DND-41 (cell line): ENCODE measurements around the gene RNF103.

Source experiments
- ATAC-seq: fragments of 200-7000 bp; cut with Tn5 transposase; 3 replicates; pipeline ENCODE4 v1.9.1; 2021; ENCODE audit warnings: low read depth; ENCODE audit not compliant: insufficient read depth
- DNase-seq: peaks from one replicate; pipeline ENCODE4 v3.0.0-alpha.2; 2020
- H2AFZ ChIP-seq: 2 replicates; pipeline ENCODE4 v1.6.0; 2012; ENCODE audit warnings: low read depth, low read length
- H3K27ac ChIP-seq: 2 replicates; pipeline ENCODE4 v1.5.1; 2012; ENCODE audit warnings: low read length, inconsistent platforms
- H3K27me3 ChIP-seq: fragments of 200-600 bp; sonication (generic); 2 replicates; pipeline ENCODE4 v1.6.0; 2012; ENCODE audit warnings: low read length, mild to moderate bottlenecking, inconsistent platforms; ENCODE audit not compliant: insufficient read depth, poor library complexity
- H3K36me3 ChIP-seq: 2 replicates; pipeline ENCODE4 v1.5.1; 2012; ENCODE audit warnings: low read length, inconsistent platforms; ENCODE audit not compliant: insufficient read depth
- H3K4me1 ChIP-seq: 2 replicates; pipeline ENCODE4 v1.5.1; 2012; ENCODE audit warnings: mild to moderate bottlenecking, low read length; ENCODE audit not compliant: insufficient read depth
- H3K4me2 ChIP-seq: 2 replicates; pipeline ENCODE4 v1.6.0; 2012; ENCODE audit warnings: mild to moderate bottlenecking, moderate library complexity, low read length, inconsistent platforms; ENCODE audit not compliant: insufficient read depth
- H3K4me3 ChIP-seq, 2 experiments: fragments of 200-600 bp in 1 of 2; shearing (Covaris generic) in 1 of 2; 2 replicates each; pipeline ENCODE4 v1.5.1; 2012 to 2016; ENCODE audit warnings: inconsistent platforms in 2 of 2, low read length in 2 of 2, mild to moderate bottlenecking in 2 of 2, low read depth in 1 of 2, moderate library complexity in 1 of 2
- H3K79me2 ChIP-seq: 2 replicates; pipeline ENCODE4 v1.6.0; 2012; ENCODE audit warnings: low read length, inconsistent platforms; ENCODE audit not compliant: insufficient read depth
- H3K9ac ChIP-seq: 2 replicates; pipeline ENCODE4 v1.6.0; 2012; ENCODE audit warnings: low read depth, mild to moderate bottlenecking, inconsistent platforms, low read length, moderate library complexity
- H3K9me3 ChIP-seq: 2 replicates; pipeline ENCODE4 v1.5.1; 2012; ENCODE audit warnings: low read length, moderate library complexity, mild to moderate bottlenecking, inconsistent platforms; ENCODE audit not compliant: insufficient read depth, severe bottlenecking
- H4K20me1 ChIP-seq: 2 replicates; pipeline ENCODE4 v1.6.0; 2012; ENCODE audit warnings: low read length; ENCODE audit not compliant: insufficient read depth
- CTCF ChIP-seq: IDR thresholded peaks from 2 replicates; pipeline ENCODE4 v1.5.1; 2012; ENCODE audit warnings: borderline replicate concordance, low read length, moderate library complexity, mild to moderate bottlenecking; ENCODE audit not compliant: poor library complexity, severe bottlenecking; ENCODE audit errors: extremely low read depth
- EZH2 ChIP-seq: IDR thresholded peaks from 3 replicates; pipeline ENCODE4 v1.6.1; 2012; ENCODE audit warnings: borderline replicate concordance, low read depth, mild to moderate bottlenecking, moderate library complexity, low read length, inconsistent platforms; ENCODE audit not compliant: severe bottlenecking

The RNF103 gene

GRCh38 chr2:86562485-86562921 lies 61.2 kb downstream of the RNF103 start:
- Histone ChIP-seq H3K27ac (peak overlapping the region; percentile 96), H3K9ac (peak overlapping the region; percentile 78), H3K4me2 (peak overlapping the region; percentile 74), H3K27me3 (no peaks in the 10 kb centered on the region), H3K4me1 (peaks cover 31% of the 10 kb centered on the region), H3K79me2 (peaks cover 55% of the 10 kb centered on the region), H3K36me3 (peaks cover 7% of the 10 kb centered on the region; the same call in 1 of the 2 replicates), H3K9me3 (no peaks in the 10 kb centered on the region), H2AFZ (peak overlapping the region; percentile 84), H4K20me1 (no peaks in the 10 kb centered on the region), H3K4me3 (peak overlapping the region; percentile 75 to 77)
- DNase-seq (no peak), ATAC-seq (no peak)
- no peak for TF ChIP-seq EZH2
- no peak for TF ChIP-seq CTCF

- Histone ChIP-seq H3K79me2 (peaks cover 86% of the 10 kb centered on the region), H3K4me1 (peaks cover 19% of the 10 kb centered on the region), H2AFZ (no peak overlapping the region), H3K4me2 (no peak overlapping the region), H4K20me1 (no peaks in the 10 kb centered on the region; the same call in 1 of the 2 replicates), H3K4me3 (no peak overlapping the region), H3K27me3 (no peaks in the 10 kb centered on the region), H3K36me3 (peaks cover 7% of the 10 kb centered on the region; the same call in 1 of the 2 replicates), H3K9me3 (no peaks in the 10 kb centered on the region), H3K27ac (no peak overlapping the region), H3K9ac (no peak overlapping the region)
- ATAC-seq (no peak), DNase-seq (no peak)
- TF ChIP-seq EZH2 (no peak), CTCF (no peak)
Observed at GRCh38 chr2:86557836-86558235, 65.8 kb downstream of the RNF103 start.

- Histone ChIP-seq H3K27me3 (no peaks in the 10 kb centered on the region), H3K4me2 (no peak overlapping the region), H3K36me3 (peaks cover 7% of the 10 kb centered on the region; the same call in 1 of the 2 replicates), H4K20me1 (no peaks in the 10 kb centered on the region; the same call in 1 of the 2 replicates), H3K4me3 (no peak overlapping the region), H3K4me1 (peaks cover 9% of the 10 kb centered on the region), H3K9ac (no peak overlapping the region), H3K27ac (no peak overlapping the region), H3K9me3 (peaks cover 10% of the 10 kb centered on the region), H3K79me2 (peaks cover 84% of the 10 kb centered on the region), H2AFZ (no peak overlapping the region)
- ATAC-seq, result no peak
- TF ChIP-seq EZH2 (no peak), CTCF (no peak)
- no peak for DNase-seq
Observed at GRCh38 chr2:86556508-86556907, 67.2 kb downstream of the RNF103 start.
